ENCODE data around the gene EXOSC10.

EXOSC10 gene

GRCh38 chr1:11099310-11100148 lies at the start of gene EXOSC10:
Gene EXOSC10 (minus strand): TSS chr1:11099869. CDS start chr1:11099831, 38 bp downstream.
- peak; percentile 87 to 94 (median 90) for DNase-seq

- DNase-seq: no peak
These were observed 47.6 kb upstream of the EXOSC10 start for GRCh38 chr1:11147197-11147770.

- no peak for DNase-seq
These were observed 46.1 kb upstream of the EXOSC10 start for GRCh38 chr1:11145741-11146140.

- DNase-seq: no peak
These were observed 45.0 kb upstream of the EXOSC10 start for GRCh38 chr1:11144570-11145256.

GRCh38 chr1:11143907-11144306 lies 44.2 kb upstream of the EXOSC10 start:
- DNase-seq: no peak

- DNase-seq: no peak
These were observed 43.7 kb upstream of the EXOSC10 start for GRCh38 chr1:11143401-11143800.

GRCh38 chr1:11142618-11143391 lies 43.1 kb upstream of the EXOSC10 start:
- DNase-seq: no peak

GRCh38 chr1:11138952-11139351 lies 39.3 kb upstream of the EXOSC10 start:
- no peak for DNase-seq

GRCh38 chr1:11138029-11138428 lies 38.4 kb upstream of the EXOSC10 start:
- DNase-seq: no peak

GRCh38 chr1:11134898-11135266 lies 35.2 kb upstream of the EXOSC10 start:
- DNase-seq: no peak

GRCh38 chr1:11134251-11134897 lies 34.7 kb upstream of the EXOSC10 start:
- DNase-seq: no peak

- DNase-seq: no peak
These were observed 33.1 kb upstream of the EXOSC10 start for GRCh38 chr1:11132563-11133293.

GRCh38 chr1:11131816-11132215 lies 32.1 kb upstream of the EXOSC10 start:
- DNase-seq: no peak

- DNase-seq: no peak
These were observed 30.7 kb upstream of the EXOSC10 start for GRCh38 chr1:11130406-11130805.

GRCh38 chr1:11129649-11130390 lies 30.2 kb upstream of the EXOSC10 start:
- DNase-seq: no peak

GRCh38 chr1:11126569-11126968 lies 26.9 kb upstream of the EXOSC10 start:
- DNase-seq: no peak

- no peak for DNase-seq
These were observed 26.3 kb upstream of the EXOSC10 start for GRCh38 chr1:11125931-11126330.

GRCh38 chr1:11124965-11125364 lies 25.3 kb upstream of the EXOSC10 start:
- DNase-seq: no peak

- no peak for DNase-seq
These were observed 16.6 kb upstream of the EXOSC10 start for GRCh38 chr1:11116318-11116717.

GRCh38 chr1:11114966-11115365 lies 15.3 kb upstream of the EXOSC10 start:
- DNase-seq: no peak
